Measurements from ENCODE around the gene SMIM27. TPM values are rescaled to one million over a fixed set of nuclear protein-coding genes. Genes with fewer than 3 reads are reported as not detected.
"Not testable (repeated sequence)": the region's sequence is repeated elsewhere in the genome, so short reads cannot be mapped to it uniquely, and the experiment has no call there.

SMIM27 gene
- total RNA-seq, 2 experiments from 2014 or later, result 13.3 to 15.9 TPM

GRCh38 chr9:32574858-32575257 is 22.7 kb downstream of the SMIM27 start:
- Mint-ChIP-seq H3K9me3 (no peaks in the 10 kb centered on the region), H3K4me3 (no peak overlapping the region), H3K36me3 (peaks cover 6% of the 10 kb centered on the region), H3K4me1 (peaks cover 15% of the 10 kb centered on the region), H3K27me3 (peaks cover 8% of the 10 kb centered on the region), H3K27ac (no peak overlapping the region)
- no peak for DNase-seq

- Mint-ChIP-seq H3K36me3 (peaks cover 2% of the 10 kb centered on the region), H3K4me3 (no peak overlapping the region), H3K27me3 (peaks cover 17% of the 10 kb centered on the region), H3K9me3 (no peaks in the 10 kb centered on the region), H3K27ac (no peak overlapping the region), H3K4me1 (peaks cover 7% of the 10 kb centered on the region)
- no peak for DNase-seq
Measured at GRCh38 chr9:32577316-32577715, 25.2 kb downstream of the SMIM27 start.

- Mint-ChIP-seq H3K27ac (no peak overlapping the region), H3K36me3 (no peaks in the 10 kb centered on the region), H3K27me3 (peaks cover 17% of the 10 kb centered on the region), H3K9me3 (no peaks in the 10 kb centered on the region), H3K4me3 (no peak overlapping the region), H3K4me1 (no peaks in the 10 kb centered on the region)
- DNase-seq, result no peak
Measured at GRCh38 chr9:32578976-32579375, 26.8 kb downstream of the SMIM27 start.

- H3K36me3 Mint-ChIP-seq, result no peaks in the 10 kb centered on the region
- DNase-seq, result peak; percentile 62
- no peak overlapping the region for H3K4me3 Mint-ChIP-seq
- no peaks in the 10 kb centered on the region for H3K9me3 Mint-ChIP-seq
- no peaks in the 10 kb centered on the region for H3K4me1 Mint-ChIP-seq
- H3K27me3 Mint-ChIP-seq, result peaks cover 21% of the 10 kb centered on the region
- H3K27ac Mint-ChIP-seq, result no peak overlapping the region
Measured at GRCh38 chr9:32579706-32580331, 27.7 kb downstream of the SMIM27 start.

- no peak overlapping the region for H3K4me3 Mint-ChIP-seq
- peaks cover 24% of the 10 kb centered on the region for H3K27me3 Mint-ChIP-seq
- H3K27ac Mint-ChIP-seq, result no peak overlapping the region
- no peaks in the 10 kb centered on the region for H3K36me3 Mint-ChIP-seq
- no peaks in the 10 kb centered on the region for H3K4me1 Mint-ChIP-seq
- H3K9me3 Mint-ChIP-seq, result no peaks in the 10 kb centered on the region
- DNase-seq, result no peak
Measured at GRCh38 chr9:32580631-32581300, 28.6 kb downstream of the SMIM27 start.

GRCh38 chr9:32581512-32582143 is 29.5 kb downstream of the SMIM27 start:
- Mint-ChIP-seq H3K9me3 (no peaks in the 10 kb centered on the region), H3K27ac (no peak overlapping the region), H3K4me1 (no peaks in the 10 kb centered on the region), H3K27me3 (peaks cover 30% of the 10 kb centered on the region), H3K4me3 (no peak overlapping the region), H3K36me3 (no peaks in the 10 kb centered on the region)
- DNase-seq, result peak; percentile 2

- H3K27ac Mint-ChIP-seq, result no peak overlapping the region
- no peak for DNase-seq
- H3K36me3 Mint-ChIP-seq, result no peaks in the 10 kb centered on the region
- no peak overlapping the region for H3K4me3 Mint-ChIP-seq
- H3K4me1 Mint-ChIP-seq, result no peaks in the 10 kb centered on the region
- no peaks in the 10 kb centered on the region for H3K9me3 Mint-ChIP-seq
- H3K27me3 Mint-ChIP-seq, result peaks cover 24% of the 10 kb centered on the region
Measured at GRCh38 chr9:32584784-32585183, 32.7 kb downstream of the SMIM27 start.

GRCh38 chr9:32587901-32588300 is 35.8 kb downstream of the SMIM27 start:
- no peak overlapping the region for H3K4me3 Mint-ChIP-seq
- no peak for DNase-seq
- no peak overlapping the region for H3K27ac Mint-ChIP-seq
- H3K27me3 Mint-ChIP-seq, result peaks cover 22% of the 10 kb centered on the region
- H3K4me1 Mint-ChIP-seq, result no peaks in the 10 kb centered on the region
- no peaks in the 10 kb centered on the region for H3K36me3 Mint-ChIP-seq
- H3K9me3 Mint-ChIP-seq, result no peaks in the 10 kb centered on the region

- Mint-ChIP-seq H3K9me3 (no peaks in the 10 kb centered on the region), H3K27ac (no peak overlapping the region), H3K27me3 (peaks cover 22% of the 10 kb centered on the region), H3K36me3 (no peaks in the 10 kb centered on the region), H3K4me3 (no peak overlapping the region), H3K4me1 (no peaks in the 10 kb centered on the region)
- no peak for DNase-seq
Measured at GRCh38 chr9:32589083-32589723, 37.1 kb downstream of the SMIM27 start.

- H3K36me3 Mint-ChIP-seq, result no peaks in the 10 kb centered on the region
- H3K4me1 Mint-ChIP-seq, result no peaks in the 10 kb centered on the region
- H3K27ac Mint-ChIP-seq, result no peak overlapping the region
- no peak for DNase-seq
- no peaks in the 10 kb centered on the region for H3K9me3 Mint-ChIP-seq
- no peak overlapping the region for H3K4me3 Mint-ChIP-seq
- H3K27me3 Mint-ChIP-seq, result peaks cover 17% of the 10 kb centered on the region
Measured at GRCh38 chr9:32590476-32590875, 38.3 kb downstream of the SMIM27 start.

- H3K27ac Mint-ChIP-seq, result no peak overlapping the region
- no peaks in the 10 kb centered on the region for H3K9me3 Mint-ChIP-seq
- no peaks in the 10 kb centered on the region for H3K36me3 Mint-ChIP-seq
- no peak for DNase-seq
- peaks cover 14% of the 10 kb centered on the region for H3K27me3 Mint-ChIP-seq
- H3K4me1 Mint-ChIP-seq, result no peaks in the 10 kb centered on the region
- H3K4me3 Mint-ChIP-seq, result no peak overlapping the region
Measured at GRCh38 chr9:32590898-32591297, 38.8 kb downstream of the SMIM27 start.

- Mint-ChIP-seq H3K36me3 (no peaks in the 10 kb centered on the region), H3K27me3 (peaks cover 7% of the 10 kb centered on the region), H3K4me1 (no peaks in the 10 kb centered on the region), H3K4me3 (no peak overlapping the region), H3K27ac (no peak overlapping the region), H3K9me3 (no peaks in the 10 kb centered on the region)
- DNase-seq, result no peak
Measured at GRCh38 chr9:32596096-32596865, 44.2 kb downstream of the SMIM27 start.

- no peak for DNase-seq
- Mint-ChIP-seq H3K9me3 (no peaks in the 10 kb centered on the region), H3K36me3 (no peaks in the 10 kb centered on the region), H3K27ac (no peak overlapping the region), H3K4me1 (no peaks in the 10 kb centered on the region), H3K27me3 (peaks cover 8% of the 10 kb centered on the region), H3K4me3 (no peak overlapping the region)
Measured at GRCh38 chr9:32596936-32597335, 44.8 kb downstream of the SMIM27 start.

- not testable (repeated sequence) for DNase-seq, H3K4me1 Mint-ChIP-seq, H3K27ac Mint-ChIP-seq, H3K9me3 Mint-ChIP-seq, H3K36me3 Mint-ChIP-seq, H3K4me3 Mint-ChIP-seq
- H3K27me3 Mint-ChIP-seq, result peaks cover 11% of the 10 kb centered on the region
Measured at GRCh38 chr9:32599021-32599420, 46.9 kb downstream of the SMIM27 start.

Data from activated naive CD8-positive, alpha-beta T cell treated with anti-CD3 and anti-CD28 coated beads for 36 hours (primary cell).